HuH-7.5 (cell line): ENCODE results near the gene WDR62.

Experiments used
- DNase-seq: peaks from one replicate; pipeline ENCODE4 v3.0.0; 2011; ENCODE audit warnings: low spot score

The WDR62 gene

DNA sequence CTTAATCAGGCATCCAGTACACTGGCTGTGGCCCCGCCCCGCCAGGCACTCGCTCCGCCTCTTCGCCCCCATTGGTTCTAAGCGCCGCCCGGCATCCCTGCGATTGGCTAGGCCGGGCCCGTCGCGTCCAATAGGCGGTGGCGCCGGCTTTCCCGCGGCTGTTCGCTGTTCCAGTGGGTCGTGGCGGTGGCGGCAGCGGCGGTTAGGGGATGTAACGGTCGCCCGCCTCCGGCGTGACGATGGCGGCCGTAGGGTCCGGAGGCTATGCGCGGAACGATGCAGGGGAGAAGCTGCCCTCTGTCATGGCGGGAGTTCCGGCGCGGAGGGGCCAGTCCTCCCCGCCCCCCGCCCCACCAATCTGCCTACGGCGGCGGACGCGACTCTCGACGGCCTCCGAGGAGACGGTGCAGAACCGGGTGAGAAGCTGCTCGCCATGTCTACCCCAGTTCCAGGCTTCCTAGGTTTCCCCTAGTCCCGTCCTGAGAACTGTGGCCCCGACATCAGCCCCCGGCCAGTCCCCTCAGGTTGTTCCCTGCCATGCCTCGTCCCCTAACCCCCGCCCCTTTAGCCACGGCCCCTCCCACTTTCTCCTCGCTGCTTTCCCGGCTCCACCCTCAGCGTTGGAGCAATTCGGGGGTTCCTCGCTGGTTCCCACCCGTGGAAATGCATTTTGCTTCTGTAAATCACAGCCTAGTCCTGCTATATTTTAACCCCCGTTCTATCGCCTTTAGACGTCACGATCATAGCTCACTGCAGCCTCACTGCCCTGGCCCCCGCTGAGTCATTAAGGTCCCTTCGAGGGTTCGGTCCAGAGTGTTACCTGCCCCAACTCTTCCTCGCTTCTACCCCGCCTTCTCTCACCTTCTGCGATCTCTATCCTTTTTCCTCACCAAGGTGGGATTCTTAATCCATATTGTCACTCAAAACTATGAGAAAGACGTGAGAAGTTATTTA is at the start of gene WDR62:
Gene WDR62 (plus strand): TSS at position 165 of the 954 bp plus-strand sequence. CDS start 75 bp downstream, at position 240.
- DNase-seq: peak; percentile 97

DNA sequence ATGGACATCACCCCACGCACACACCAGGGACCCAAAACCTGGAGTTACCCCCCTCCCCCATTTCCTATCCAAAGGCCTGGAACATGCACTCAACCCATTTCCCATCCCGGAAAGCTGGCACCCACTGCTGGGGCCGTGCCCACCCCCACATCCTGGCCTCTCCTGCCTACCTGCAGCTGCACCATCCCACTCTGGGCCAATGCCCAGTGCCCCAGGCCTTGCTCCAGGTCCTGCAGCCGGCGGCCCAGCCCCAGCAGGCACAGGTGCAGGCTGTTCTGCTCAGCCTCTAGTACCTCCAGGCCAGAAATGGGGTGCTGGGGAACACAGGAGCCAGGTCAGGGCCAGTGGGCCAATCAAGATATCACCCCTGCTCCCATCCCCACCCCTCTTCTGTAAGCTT is 47.7 kb upstream of the WDR62 start:
- DNase-seq: no peak

DNA sequence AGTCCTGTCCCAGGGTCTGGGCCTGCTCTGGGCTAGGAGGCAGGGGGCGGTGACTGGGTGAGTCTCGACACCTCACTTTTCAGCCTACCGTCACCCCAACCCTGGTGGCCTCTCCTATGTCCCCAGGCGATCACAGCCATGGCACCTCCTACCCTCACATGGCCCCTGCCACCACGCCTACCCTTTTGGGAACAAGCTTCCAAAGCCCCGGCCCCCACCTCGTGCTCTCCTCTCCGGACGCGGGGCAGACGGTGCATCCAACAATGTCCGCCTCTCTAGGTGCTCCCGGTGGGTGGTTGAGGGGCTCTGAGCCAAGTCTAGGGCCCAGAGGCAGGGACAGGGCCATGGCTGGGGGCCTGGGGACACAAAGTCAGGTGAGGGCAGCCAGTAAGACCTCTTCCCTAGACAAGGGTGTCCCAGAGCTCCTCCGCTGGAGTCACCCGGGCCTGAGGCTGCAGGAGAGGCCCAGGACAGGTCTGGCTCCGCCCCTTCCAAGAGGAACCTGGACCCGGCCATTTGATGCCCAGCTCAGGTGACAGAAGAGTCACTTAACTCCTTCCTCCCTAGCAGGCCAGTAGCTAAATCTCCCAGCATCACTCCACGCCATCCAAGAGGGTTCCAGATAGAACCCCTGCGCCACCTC is 46.2 kb upstream of the WDR62 start, which contains the start of gene SYNE4:
Gene SYNE4 (minus strand): TSS at position 478 of the 643 bp plus-strand sequence. CDS start 132 bp downstream, at position 346.
- DNase-seq: peak; percentile 86

- peak; percentile 79 for DNase-seq
These were observed 45.5 kb upstream of the WDR62 start for GRCh38 chr19:36009220-36009619.

DNA sequence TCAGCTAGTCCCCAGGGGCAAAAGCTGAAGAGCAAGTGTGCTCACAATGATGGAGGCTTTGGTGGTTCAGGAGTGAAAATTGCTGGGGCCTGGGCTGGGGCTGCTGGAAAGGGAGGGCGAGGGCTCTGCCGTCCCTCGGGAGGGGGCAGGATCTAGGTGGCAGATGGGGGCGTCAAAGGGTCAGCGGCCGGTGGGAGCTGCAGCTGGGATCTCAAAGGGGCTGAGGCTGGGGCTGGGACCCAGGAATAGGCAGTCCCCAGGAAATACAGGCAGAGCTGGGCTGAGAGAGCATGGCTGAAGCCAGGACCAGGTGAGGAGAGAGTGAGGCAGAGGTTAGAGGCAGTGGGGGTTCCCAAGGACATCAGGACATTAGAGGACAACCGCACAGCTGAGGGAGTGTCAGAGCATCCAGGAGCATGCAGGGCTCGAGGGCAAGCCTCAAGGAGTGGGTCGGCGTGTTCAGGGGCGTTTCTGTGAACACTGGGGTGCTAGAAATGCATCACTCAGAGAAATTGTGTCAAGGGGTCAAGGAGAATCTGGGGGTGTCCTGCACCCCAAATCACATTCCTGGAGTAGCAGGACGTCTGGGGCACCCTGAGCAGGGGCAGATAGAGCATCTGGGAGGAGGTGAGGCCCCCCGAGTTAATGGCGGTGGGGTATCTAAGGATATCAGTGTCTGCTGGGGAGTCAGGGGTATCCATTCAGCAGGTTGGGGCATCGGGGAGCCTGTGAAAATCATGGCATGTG is 44.9 kb upstream of the WDR62 start:
- no peak for DNase-seq

GRCh38 chr19:36010402-36010801 is 44.3 kb upstream of the WDR62 start:
- no peak for DNase-seq

DNA sequence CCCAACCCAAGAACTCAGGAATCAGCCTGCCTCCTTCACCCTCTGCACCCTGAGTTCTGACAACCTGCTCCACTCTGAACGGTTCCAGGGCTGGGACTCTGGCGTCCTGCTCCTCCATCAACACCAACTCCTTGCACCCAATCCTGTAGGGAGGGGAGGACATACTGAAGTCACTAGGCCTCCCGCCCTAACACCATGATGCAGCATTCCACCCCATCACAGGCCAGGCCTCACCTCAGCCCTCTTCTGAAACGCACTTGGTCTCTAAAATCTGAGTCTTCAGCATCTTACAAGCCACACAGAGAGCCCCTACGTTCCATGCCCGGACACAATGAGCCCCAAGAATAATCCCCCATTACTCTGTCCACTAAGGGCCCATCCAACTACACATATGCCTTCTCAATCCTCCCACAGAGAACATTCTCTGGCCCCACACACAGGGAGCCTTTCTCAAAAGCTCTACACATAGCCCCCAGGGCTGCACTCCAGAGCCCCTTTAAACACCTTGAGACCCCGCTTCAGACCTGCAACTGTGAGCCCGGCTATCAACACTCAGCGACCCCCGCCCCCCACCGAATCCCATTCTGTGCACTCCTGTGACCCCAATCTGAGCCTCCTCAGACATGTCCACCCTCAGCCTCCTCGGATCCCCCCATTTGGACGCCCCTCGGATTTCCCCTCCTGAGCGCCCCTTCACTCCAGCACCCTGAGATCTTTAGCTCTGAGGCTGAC is 41.3 kb upstream of the WDR62 start:
- no peak for DNase-seq

GRCh38 chr19:36014012-36014924 is 40.4 kb upstream of the WDR62 start, which contains the start of gene ALKBH6:
Gene ALKBH6, minus strand, starts transcription at chr19:36014213. Its CDS starts 816 bp downstream, at chr19:36013397.
- peak; percentile 99 for DNase-seq

- no peak for DNase-seq
These were observed 35.5 kb upstream of the WDR62 start for GRCh38 chr19:36019061-36019670.

DNA sequence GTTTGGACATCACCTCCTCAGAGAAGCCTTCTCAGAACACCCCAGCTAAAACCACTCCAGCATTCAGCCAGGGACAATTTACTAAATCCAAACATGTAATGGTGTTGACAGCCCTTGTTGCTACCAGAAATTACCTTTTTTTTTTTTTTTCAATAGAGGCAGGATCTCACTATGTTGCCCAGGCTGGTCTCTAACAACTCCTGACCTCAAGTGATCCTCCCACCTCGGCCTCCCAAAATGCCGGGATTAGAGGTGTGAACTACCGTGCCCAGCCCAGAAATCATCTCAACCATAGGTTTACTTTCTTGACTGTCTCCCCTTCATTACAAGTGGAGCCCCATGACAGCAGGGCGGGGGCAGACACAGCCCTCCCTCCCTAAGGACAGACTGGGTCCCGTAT is 31.3 kb upstream of the WDR62 start:
- DNase-seq: no peak

- DNase-seq: no peak
These were observed 29.2 kb upstream of the WDR62 start for GRCh38 chr19:36025541-36025940.

GRCh38 chr19:36026091-36026876 is 28.4 kb upstream of the WDR62 start:
- DNase-seq: no peak

GRCh38 chr19:36027696-36028095 is 27.0 kb upstream of the WDR62 start:
- DNase-seq: no peak

GRCh38 chr19:36028313-36029041 is 26.2 kb upstream of the WDR62 start:
- DNase-seq: no peak

DNA sequence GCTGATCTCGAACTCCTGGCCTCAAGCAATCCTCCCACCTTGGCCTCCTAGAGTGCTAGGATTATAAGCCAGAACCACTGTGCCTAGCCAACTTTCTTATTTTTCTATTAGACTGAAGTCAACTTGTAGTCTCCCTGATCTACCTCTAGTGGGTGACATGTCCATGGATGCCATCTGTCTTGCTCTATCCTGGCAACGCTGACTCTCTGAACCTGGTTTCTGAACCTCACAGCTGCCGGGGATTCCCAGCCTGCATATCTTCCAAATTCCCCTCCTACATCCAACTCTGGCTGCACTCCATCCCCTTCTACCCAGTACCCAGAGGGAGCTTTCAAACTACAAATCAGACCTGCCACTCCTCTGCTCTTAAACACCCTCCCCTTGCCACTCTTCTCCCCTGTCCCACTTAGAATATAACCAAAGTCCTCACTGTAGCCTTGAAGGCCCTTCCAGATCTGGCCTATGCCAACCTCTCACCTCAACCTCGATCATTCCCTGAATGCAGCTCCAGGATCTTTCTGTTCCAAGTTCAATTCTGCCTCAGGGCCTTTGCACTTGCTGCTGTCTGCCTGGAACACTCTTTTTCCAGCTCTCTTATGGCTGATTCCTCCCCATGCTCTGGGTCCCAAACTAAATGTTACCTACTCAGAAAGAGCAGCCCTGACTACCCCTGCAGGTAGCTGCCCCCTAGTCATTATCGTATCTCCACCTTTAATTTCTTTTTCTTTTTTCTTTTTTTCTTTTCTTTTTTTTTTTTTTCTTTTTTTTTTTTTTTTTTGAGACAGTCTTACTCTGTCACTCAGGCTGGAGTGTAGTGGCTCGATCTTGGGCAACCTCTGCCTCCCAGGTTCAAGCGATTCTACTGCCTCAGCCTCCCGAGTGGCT is 24.2 kb upstream of the WDR62 start:
- DNase-seq: no peak

DNA sequence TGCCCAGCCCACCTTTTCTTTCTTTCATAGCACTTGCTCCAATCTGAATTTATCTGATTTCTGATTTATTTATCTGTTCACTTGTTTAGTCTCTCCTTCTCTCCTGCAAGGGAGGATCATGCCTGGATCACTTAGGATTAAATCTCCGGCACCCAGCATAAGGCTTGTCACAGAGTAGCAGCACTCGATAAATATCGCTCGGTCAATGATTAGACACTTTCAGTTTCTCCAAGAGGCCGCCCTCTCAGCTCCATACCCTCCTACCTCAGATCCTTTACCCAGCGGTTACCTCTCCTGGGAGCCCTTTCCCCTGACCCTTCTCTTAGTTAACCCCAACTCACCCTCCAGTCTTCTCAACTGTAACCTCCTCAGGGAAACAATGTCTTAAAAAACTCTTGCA is 23.4 kb upstream of the WDR62 start:
- DNase-seq: no peak
